ENCODE data around the gene LILRA5.

GRCh38 chr19:54298357-54299125 is 14.4 kb downstream of the LILRA5 start:
- TF ChIP-seq, protein P1, sequence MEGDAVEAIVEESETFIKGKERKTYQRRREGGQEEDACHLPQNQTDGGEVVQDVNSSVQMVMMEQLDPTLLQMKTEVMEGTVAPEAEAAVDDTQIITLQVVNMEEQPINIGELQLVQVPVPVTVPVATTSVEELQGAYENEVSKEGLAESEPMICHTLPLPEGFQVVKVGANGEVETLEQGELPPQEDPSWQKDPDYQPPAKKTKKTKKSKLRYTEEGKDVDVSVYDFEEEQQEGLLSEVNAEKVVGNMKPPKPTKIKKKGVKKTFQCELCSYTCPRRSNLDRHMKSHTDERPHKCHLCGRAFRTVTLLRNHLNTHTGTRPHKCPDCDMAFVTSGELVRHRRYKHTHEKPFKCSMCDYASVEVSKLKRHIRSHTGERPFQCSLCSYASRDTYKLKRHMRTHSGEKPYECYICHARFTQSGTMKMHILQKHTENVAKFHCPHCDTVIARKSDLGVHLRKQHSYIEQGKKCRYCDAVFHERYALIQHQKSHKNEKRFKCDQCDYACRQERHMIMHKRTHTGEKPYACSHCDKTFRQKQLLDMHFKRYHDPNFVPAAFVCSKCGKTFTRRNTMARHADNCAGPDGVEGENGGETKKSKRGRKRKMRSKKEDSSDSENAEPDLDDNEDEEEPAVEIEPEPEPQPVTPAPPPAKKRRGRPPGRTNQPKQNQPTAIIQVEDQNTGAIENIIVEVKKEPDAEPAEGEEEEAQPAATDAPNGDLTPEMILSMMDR (optimal IDR thresholded peaks at IDR 0.05 in 1 of 3, IDR thresholded peaks at IDR 0.05 in 1 of 3, conservative IDR thresholded peaks at IDR 0.05 in 1 of 3; ENCODE audit: extremely low read depth in 1 of 3, insufficient read depth in 2 of 3, low read length in 3 of 3), result no peak
- no peak for TF ChIP-seq EZH2 (IDR thresholded peaks at IDR 0.05; ENCODE audit: low read length)
